GM23248 (cell line): ENCODE data around the gene ADAM10. TPM values are rescaled to one million over a fixed set of nuclear protein-coding genes. Genes with fewer than 3 reads are reported as not detected.

ENCODE experiments used
- DNase-seq: peaks from one replicate; pipeline ENCODE4 v3.0.0-alpha.2; 2015
- H2AFZ ChIP-seq: fragments of 200-600 bp; sonication (generic); 2 replicates; pipeline ENCODE4 v1.6.1; 2016; ENCODE audit warnings: antibody characterized with exemption
- H3F3A ChIP-seq: fragments of 200-600 bp; sonication (generic); 2 replicates; pipeline ENCODE4 v1.6.1; 2016; ENCODE audit warnings: mild to moderate bottlenecking, antibody characterized with exemption, mixed run types; ENCODE audit not compliant: insufficient read depth
- H3K27ac ChIP-seq: fragments of 200-600 bp; sonication (generic); 2 replicates; pipeline ENCODE4 v1.5.1; 2016; ENCODE audit warnings: mild to moderate bottlenecking
- H3K27me3 ChIP-seq: fragments of 200-600 bp; sonication (generic); replicated peaks from 2 replicates; pipeline ENCODE4 v1.6.1; 2016; ENCODE audit warnings: mild to moderate bottlenecking; ENCODE audit not compliant: insufficient read depth
- H3K36me3 ChIP-seq: fragments of 200-600 bp; sonication (generic); 2 replicates; pipeline ENCODE4 v1.6.1; 2016; ENCODE audit warnings: low read depth, mild to moderate bottlenecking
- H3K4me1 ChIP-seq: fragments of 200-600 bp; sonication (generic); 2 replicates; pipeline ENCODE4 v1.6.1; 2016; ENCODE audit warnings: mild to moderate bottlenecking; ENCODE audit not compliant: insufficient read depth
- H3K4me2 ChIP-seq: fragments of 200-600 bp; sonication (generic); one replicate; pipeline ENCODE4 v1.6.1; 2016; ENCODE audit warnings: mild to moderate bottlenecking; ENCODE audit not compliant: unreplicated experiment
- H3K4me3 ChIP-seq: fragments of 200-600 bp; sonication (generic); 2 replicates; pipeline ENCODE4 v1.5.1; 2016; ENCODE audit warnings: mild to moderate bottlenecking
- H3K79me2 ChIP-seq: fragments of 200-600 bp; sonication (generic); 2 replicates; pipeline ENCODE4 v1.6.1; 2016; ENCODE audit warnings: mild to moderate bottlenecking; ENCODE audit not compliant: insufficient read depth
- H3K9ac ChIP-seq: fragments of 200-600 bp; sonication (generic); 2 replicates; pipeline ENCODE4 v1.6.1; 2016; ENCODE audit warnings: mild to moderate bottlenecking
- H3K9me2 ChIP-seq: fragments of 200-600 bp; sonication (generic); 2 replicates; pipeline ENCODE4 v1.6.1; 2016; ENCODE audit warnings: mixed run types, mild to moderate bottlenecking, moderate library complexity; ENCODE audit not compliant: insufficient read depth
- H3K9me3 ChIP-seq: fragments of 200-600 bp; sonication (generic); one replicate; pipeline ENCODE4 v1.6.1; 2017; ENCODE audit warnings: low read depth
- H4K20me1 ChIP-seq: fragments of 200-600 bp; sonication (generic); 2 replicates; pipeline ENCODE4 v1.6.0; 2016; ENCODE audit not compliant: insufficient read depth
- EZH2 ChIP-seq: fragments of 200-600 bp; sonication (generic); IDR thresholded peaks from 2 replicates; pipeline ENCODE4 v1.6.1; 2018; ENCODE audit warnings: antibody characterized with exemption, mild to moderate bottlenecking; ENCODE audit not compliant: insufficient read depth, poor library complexity, severe bottlenecking
- EZH2phosphoT487 ChIP-seq: fragments of 200-600 bp; sonication (generic); IDR thresholded peaks from 2 replicates; pipeline ENCODE4 v1.6.1; 2018; ENCODE audit warnings: antibody characterized with exemption, moderate library complexity, mild to moderate bottlenecking, low read depth; ENCODE audit not compliant: insufficient read depth
- WGBS, 2 experiments: methylation state at CpG; one replicate each; pipeline ENCODE4 v1.1.6; 2015 to 2017; ENCODE audit warnings: low lambda C conversion rate in 2 of 2, low coverage in 1 of 2; ENCODE audit errors: missing lambda C conversion rate in 2 of 2; 5-methylcytosine and 5-hydroxymethylcytosine counted together
- in situ Hi-C: fragments of 300-500 bp; cut with MboI; formaldehyde crosslinking; loops from 2 replicates; pipeline ENCODE4 v1.15.0; 2020
- polyA plus RNA-seq: library from polyadenylated mRNA; unstranded; fragments of >200 nt; fragmentation: Nextera tagmentation; extraction: Ambion mirVana; gene quantifications from 2 replicates; pipeline ENCODE4 v1.2.1, GENCODE V29; 2016
- total RNA-seq: library from RNA; depleted of rRNA; stranded (reverse); fragments of >200 nt; shearing (Covaris generic); gene quantifications from 2 replicates; pipeline ENCODE4 v1.2.3, GENCODE V29; 2014

ADAM10 gene
- total and polyA plus RNA-seq, 2 experiments from 2014 or later, result 171 to 190 TPM

DNA sequence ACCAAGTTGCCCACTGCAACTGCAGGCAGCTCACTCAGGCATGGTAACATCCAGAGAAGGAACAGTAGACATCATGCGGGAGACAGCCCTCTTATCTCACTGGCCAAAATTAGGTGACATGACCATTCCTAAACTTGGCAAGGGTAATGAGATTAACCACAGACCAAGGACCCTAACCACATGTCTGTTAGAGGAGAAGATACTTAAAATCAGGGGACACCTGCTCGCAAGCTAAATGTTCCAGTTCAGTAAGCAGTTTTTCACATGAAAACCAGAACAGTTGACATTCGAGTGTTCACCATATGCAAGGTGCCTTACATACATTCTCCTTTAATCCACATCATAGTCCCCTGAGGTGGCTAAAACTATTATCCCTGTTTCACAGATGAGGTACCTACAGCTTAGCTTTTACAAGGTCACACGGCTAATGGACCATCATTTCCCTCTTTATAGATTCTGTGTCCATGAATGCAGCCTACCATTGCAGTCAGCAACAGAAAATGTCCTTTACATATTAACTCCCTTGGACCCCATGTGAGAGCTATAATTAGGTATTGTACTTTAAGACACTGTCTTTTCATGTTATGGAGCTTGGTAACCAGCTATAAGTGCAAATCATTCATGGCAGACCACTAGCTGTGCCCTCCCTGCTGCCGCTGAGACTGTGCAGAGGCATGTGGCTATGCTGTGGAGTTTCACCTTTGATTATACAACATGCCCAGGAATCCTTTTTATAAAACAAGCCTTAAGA, 163.6 kb downstream of the ADAM10 start:
- 68 to 71% methylated on average over 5 of the region's 5 CpGs for WGBS, 2 experiments
- peaks cover 4% of the 10 kb centered on the region; the same call in 1 of the 2 replicates for H3F3A ChIP-seq
- no peaks in the 10 kb centered on the region for H3K9me2 ChIP-seq
- TF ChIP-seq EZH2phosphoT487, result no peak
- TF ChIP-seq EZH2, result no peak
- no peaks in the 10 kb centered on the region for H4K20me1 ChIP-seq
- H3K4me2 ChIP-seq, result no peak overlapping the region
- H3K27me3 ChIP-seq, result no peaks in the 10 kb centered on the region
- H3K4me3 ChIP-seq, result no peak overlapping the region
- no peak overlapping the region for H3K9ac ChIP-seq
- H3K36me3 ChIP-seq, result no peaks in the 10 kb centered on the region
- H3K27ac ChIP-seq, result no peak overlapping the region
- H3K79me2 ChIP-seq, result no peaks in the 10 kb centered on the region
- DNase-seq, result no peak
- no peaks in the 10 kb centered on the region for H3K4me1 ChIP-seq
- in situ Hi-C loops, result no loop called here
- peaks cover 4% of the 10 kb centered on the region for H3K9me3 ChIP-seq
- no peak overlapping the region for H2AFZ ChIP-seq

DNA sequence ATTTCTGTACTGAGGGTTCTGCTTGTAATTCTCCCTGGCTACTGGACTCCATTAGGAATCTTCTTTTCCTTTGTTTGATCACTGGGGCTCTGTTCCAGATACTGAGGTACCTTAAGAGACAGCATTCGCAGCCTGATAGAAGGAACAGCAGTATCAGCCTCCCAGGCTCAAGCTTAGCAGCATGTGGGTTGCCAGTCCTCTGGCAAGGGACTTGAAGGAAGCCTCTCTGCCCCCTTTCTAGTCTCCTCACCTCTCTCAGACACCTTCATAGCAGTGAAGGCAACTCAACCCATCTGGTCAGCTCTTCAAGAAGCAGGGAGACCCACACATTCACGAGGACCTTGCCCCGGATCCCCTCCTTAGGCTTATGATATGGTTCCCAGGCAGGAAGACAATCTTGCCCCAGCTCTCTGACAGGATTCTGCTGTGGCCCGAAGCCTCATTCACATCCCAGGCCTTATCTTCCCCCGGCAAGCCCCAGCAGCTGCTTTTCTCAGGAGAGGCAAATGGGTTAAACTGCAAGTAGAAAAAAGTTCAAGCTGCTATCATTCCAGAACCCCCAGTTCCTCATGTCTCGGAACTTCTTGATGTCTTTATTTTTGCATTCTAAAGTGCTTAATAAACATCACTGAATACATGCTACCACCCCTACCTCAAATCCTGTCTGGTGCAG, 164.6 kb downstream of the ADAM10 start:
- H2AFZ ChIP-seq, result no peak overlapping the region
- no peak overlapping the region for H3K27ac ChIP-seq
- H3F3A ChIP-seq, result peaks cover 4% of the 10 kb centered on the region; the same call in 1 of the 2 replicates
- WGBS, 2 experiments, result 87 to 89% methylated on average over 6 of the region's 6 CpGs
- H3K4me2 ChIP-seq, result no peak overlapping the region
- peaks cover 4% of the 10 kb centered on the region for H3K9me3 ChIP-seq
- H4K20me1 ChIP-seq, result no peaks in the 10 kb centered on the region
- in situ Hi-C loops, result no loop called here
- H3K9me2 ChIP-seq, result no peaks in the 10 kb centered on the region
- DNase-seq, result no peak
- TF ChIP-seq EZH2phosphoT487 (no peak), EZH2 (no peak)
- no peak overlapping the region for H3K4me3 ChIP-seq
- no peaks in the 10 kb centered on the region for H3K27me3 ChIP-seq
- H3K9ac ChIP-seq, result no peak overlapping the region
- H3K36me3 ChIP-seq, result no peaks in the 10 kb centered on the region
- no peaks in the 10 kb centered on the region for H3K4me1 ChIP-seq
- no peaks in the 10 kb centered on the region for H3K79me2 ChIP-seq

DNA sequence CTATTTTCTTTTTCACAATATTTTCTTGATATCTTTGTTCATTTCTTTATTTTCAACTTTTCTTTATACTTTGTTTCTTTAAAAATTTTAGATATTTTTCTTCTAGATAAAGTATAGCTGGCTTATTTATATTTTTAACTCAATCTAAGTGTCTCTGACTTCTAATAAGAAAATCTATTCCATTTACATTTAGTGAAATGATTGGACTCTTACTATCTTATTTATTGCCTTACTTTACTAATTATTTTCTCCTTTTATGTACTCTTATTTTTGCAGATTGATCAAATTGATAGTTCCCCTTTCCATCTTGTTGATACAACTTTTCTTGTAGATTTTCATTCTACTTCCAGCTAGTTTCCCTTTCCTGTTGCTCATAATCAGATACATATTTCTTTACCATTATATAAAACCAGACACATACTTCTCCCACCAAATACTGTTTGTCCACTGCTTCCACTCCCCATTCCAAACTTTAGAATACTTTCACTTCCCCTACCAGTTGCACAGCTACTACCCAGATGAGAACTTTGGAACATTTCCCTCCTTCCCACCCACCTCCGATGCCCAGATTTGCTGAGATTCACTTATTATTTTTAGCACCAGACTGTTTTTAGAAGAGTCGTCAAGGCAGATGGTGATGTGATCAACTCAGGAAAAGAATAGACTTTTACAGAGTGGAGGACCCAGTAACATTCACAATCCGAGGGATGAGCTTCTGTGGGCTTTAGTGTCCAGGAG, 166.2 kb downstream of the ADAM10 start:
- Histone ChIP-seq H3K4me3 (no peak overlapping the region), H3K9me2 (no peaks in the 10 kb centered on the region), H3K9ac (no peak overlapping the region), H2AFZ (no peak overlapping the region), H3K4me2 (no peak overlapping the region), H3K9me3 (peaks cover 4% of the 10 kb centered on the region), H3K36me3 (no peaks in the 10 kb centered on the region), H3K4me1 (no peaks in the 10 kb centered on the region), H4K20me1 (no peaks in the 10 kb centered on the region), H3K79me2 (no peaks in the 10 kb centered on the region), H3F3A (peaks cover 4% of the 10 kb centered on the region; the same call in 1 of the 2 replicates), H3K27me3 (no peaks in the 10 kb centered on the region), H3K27ac (no peak overlapping the region)
- no peak for TF ChIP-seq EZH2
- no peak for TF ChIP-seq EZH2phosphoT487
- WGBS, 2 experiments, result 72 to 80% methylated on average over 3 of the region's 3 CpGs
- DNase-seq, result no peak
- in situ Hi-C loops, result no loop called here

DNA sequence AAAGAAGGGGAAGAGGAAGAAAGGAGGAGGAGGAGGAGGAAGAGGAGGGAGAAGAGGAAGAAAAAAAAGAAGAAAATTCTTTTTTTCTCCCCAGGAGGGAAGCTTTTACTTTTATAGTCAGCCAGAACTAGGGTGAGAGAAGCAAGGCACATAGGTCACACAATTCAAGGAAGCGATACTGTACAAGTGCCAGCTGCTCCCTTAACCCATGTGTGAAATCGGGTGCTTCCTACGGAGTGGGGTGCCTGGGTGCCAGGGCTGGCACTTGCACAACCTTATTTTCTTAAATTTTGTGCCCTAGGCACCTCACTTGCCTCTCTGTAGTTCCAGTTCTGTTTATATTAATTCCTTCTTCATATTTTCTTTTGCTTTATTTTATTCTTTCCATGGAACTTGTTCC, 167.3 kb downstream of the ADAM10 start:
- Histone ChIP-seq H4K20me1 (no peaks in the 10 kb centered on the region), H3K27ac (no peak overlapping the region), H3K9me3 (peaks cover 4% of the 10 kb centered on the region), H3K9me2 (no peaks in the 10 kb centered on the region), H3K4me1 (no peaks in the 10 kb centered on the region), H3K36me3 (no peaks in the 10 kb centered on the region), H3K4me3 (no peak overlapping the region), H3K79me2 (no peaks in the 10 kb centered on the region), H3K4me2 (no peak overlapping the region), H3F3A (no peaks in the 10 kb centered on the region), H3K27me3 (no peaks in the 10 kb centered on the region), H2AFZ (no peak overlapping the region), H3K9ac (no peak overlapping the region)
- DNase-seq, result no peak
- no peak for TF ChIP-seq EZH2
- TF ChIP-seq EZH2phosphoT487, result no peak
- in situ Hi-C loops, result no loop called here
- WGBS, 2 experiments, result 91 to 92% methylated on average over 3 of the region's 3 CpGs
